GM10847 (cell line): Measurements from ENCODE around the gene MGMT.

ENCODE experiments used
- POLR2A ChIP-seq: IDR thresholded peaks from 2 replicates; pipeline ENCODE4 v1.6.1; 2011; ENCODE audit not compliant: insufficient read length; ENCODE audit errors: extremely low read depth

MGMT gene

DNA sequence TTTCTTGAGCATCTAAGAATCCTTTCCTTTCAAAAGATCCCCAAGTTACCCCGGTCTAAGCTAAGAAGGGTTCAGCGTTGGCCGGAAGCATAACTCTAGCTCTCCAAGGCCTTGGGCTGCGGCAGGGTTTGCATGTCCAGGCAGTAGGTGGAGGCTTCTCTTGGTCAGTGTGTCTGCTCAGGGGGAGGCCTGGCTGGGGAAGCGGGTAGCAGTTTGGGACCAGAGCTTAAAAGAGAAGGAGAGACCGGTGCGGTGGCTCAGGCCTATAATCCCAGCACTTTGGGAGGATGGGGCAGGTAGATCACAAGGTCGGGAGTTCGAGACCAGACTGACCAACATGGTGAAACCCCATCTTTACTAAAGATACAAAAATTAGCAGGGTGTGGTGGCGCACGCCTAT is 226.3 kb downstream of the MGMT start:
- no peak for TF ChIP-seq POLR2A

DNA sequence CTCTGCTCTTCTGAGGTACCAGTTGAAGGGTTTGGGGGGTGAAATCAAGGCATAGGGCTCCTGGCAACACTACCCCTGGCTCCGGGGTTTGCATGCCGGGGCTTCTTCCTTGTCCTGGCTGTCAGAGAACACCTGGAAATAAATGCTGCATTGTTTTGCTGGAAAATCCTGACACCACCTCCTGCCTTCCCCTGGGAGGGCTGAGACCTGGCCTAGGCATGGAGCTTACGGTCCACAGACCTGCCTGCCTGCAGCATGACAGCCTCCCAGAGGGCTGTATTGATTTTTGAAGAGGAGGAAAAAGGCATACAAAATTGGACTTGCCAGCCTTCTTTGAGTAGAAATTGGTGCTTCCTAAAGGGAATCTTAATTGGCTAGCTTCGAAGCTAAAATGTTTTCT is 227.1 kb downstream of the MGMT start:
- TF ChIP-seq POLR2A: no peak

DNA sequence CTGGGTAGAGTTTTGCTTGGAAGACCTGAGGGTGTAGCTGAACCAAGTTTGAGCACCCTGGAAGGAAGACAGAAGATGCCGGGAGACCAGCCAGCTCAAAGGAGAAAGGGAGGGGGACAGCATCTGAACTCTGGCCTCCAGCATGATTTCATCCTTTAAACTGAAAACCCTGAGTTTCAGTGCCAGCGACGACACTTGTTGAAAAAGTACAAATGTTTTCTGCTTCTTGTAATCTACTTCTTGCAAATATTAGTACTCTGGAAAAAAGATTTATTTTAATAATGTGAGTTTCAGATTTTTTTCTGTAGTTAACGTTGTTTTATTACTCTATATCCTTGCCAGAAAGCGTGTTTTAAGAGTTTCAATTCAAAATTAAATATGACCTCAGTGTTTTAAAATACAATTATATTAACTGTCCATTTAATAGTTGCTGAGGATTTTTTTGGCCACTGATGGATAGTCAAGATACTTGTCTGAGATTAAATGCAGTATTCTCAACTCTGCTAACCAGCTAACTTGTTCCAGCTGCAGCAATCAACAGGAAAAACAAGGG is 227.7 kb downstream of the MGMT start:
- TF ChIP-seq POLR2A: no peak

DNA sequence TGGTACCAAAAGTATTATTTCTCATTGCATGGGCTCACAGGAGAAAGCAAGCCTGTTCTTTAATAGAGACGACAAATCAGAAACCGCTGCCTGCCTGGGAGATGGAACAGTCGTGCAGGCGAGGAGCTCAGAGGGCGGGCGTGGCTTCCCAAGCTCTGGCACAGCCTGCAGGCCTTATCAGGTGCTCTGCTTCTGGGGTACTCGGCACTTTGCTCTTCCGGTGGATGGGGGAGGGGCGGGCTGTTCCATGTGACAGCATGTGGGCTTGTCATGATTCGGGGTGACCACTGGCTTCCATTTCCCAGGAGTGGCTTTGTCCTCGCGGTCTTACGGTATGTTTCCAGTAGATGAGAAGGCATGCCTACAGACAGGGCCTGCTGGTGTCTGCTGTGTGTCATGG is 228.6 kb downstream of the MGMT start:
- no peak for TF ChIP-seq POLR2A

DNA sequence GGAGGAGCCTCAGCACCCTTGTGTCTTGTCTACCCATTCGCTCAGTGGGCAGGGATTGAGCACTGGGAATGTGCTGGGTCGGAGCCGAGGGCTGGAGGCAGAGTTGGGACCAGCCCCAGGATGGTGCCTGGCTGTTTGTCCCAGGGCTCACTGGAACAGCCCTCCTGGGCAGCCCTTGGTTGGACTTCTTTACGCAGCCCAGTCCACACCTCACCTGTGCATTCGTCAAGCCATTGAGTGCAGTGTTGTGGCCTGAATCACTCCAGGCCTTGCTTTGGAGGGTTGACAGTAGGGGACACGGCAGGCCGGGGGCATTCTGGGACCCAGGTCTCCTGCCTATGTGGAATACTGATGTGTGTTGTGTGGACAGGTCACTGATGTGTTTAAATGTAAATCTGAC is 229.6 kb downstream of the MGMT start:
- TF ChIP-seq POLR2A: no peak

DNA sequence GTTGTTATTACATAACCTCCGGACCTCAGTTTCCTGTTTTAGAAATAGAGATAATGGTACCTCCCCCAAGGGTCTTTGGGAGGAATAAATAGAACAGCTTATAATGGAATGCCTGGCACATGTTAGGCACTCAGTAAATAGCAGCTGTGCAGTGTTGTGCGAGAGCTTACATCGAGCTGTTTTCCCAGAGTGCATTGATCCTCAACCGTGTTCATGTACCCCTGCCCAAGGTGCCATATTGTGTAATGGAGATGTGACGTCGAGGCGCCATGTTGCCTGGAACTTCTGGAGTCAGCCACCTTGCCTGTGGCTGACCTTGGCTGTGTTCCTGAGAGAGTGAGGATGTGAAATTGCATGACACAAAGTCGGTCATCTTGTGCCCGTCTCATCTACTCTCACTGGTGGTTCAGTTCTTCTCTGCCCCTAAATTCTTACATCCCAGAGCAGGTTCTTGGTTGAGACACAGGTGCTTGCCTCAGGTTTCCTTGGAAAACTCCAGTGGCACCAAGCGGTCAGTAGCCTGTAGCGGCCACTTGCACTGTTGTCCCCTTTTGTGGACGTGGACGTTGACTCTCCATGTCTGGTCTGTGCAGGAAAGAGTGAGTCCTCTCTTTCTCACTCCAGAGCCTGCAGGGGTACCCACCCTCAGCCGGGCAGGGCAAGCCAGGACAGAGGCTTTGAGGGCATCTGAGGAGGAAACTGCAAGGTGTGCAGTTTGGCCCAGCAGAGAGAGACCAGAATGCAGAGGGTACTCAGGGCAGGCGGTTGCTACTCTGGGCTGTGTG is 230.6 kb downstream of the MGMT start:
- no peak for TF ChIP-seq POLR2A

DNA sequence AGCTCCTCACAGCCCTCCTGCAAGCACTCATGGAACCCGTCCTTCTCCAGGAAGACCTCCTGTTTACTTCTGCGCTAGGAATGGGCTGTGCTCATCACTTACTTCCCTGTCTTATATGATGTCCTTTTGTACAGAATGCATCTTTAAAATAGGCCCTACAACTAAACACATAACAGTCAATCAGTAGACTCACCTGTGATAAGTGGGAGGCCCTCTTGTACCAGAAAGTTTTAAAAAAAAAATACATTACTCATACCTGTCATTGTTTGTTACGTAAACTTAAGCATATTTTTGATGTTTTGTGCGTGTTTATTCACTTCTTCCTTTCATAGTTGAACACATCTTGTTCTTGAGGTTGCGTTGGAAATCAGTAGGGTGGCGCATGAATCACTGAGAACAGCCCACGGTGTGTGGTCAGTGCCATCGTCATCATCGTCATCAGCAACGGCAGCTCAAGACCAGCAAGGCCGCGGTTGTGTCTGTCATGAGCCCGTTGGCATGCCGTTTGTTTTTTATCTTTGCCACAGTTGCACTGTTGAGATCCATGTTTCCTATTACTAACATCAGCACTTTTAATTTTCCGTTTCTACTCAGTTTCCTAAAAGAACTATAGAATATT is 232.8 kb downstream of the MGMT start:
- no peak for TF ChIP-seq POLR2A

DNA sequence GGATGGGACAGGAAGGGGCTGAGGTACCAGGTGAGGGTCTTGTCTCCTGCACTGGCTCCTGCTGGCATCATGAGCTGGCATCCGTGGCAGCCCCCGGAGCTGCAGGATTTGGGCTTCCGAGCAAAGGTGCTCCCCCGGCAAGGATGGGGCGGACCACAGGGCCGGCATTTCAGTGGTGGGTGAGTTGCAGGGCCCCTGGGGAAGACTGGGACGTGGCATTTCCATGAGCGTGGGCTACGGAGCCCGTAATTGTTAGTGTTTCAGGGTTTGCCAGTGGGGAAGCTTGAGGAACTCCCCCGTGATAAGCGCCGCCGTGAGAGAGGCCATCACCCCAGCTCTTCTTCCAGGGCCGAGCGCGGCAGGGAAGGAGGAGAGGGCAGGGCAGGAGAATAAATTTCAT is 235.6 kb downstream of the MGMT start:
- no peak for TF ChIP-seq POLR2A

DNA sequence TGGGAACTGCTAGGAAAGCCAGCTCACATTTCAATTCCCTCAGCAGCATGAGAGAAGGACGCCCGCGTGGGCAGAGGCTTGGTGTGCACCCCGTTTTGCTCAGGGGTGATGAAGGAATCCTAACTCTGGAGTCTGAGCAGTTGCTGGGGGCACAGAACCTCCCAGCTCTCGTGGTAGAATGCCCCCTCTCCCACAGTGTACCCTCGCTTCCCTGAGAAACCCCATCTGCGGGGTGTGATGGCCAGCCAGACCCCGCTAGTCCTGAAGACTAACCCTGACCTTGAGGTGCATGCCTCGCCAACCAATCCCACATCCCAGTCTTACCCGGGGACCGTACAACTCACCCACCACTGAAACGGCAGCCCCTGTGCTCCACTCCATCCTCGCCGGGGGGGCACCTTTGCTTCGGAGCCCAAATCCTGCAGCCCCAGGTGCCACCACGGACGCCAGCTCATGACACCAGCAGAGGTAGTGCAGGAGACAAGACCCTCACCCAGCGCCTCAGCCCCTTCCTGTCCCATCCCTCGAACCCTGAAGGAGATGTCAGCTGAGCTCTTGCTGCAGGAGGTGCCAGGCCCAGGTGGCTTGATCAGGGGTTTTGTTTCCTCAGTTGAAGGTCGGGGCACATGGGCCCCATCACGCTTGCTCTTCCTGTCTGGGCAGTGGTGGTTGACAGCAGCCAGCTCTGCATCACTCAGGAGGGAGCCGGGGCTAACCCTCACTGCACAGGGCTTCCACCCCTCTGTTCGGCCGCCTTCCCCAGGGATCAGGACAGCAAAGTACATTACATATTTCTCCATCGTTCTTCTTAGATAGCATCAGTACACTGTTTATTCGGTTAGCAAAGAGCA is 236.5 kb downstream of the MGMT start:
- no peak for TF ChIP-seq POLR2A

DNA sequence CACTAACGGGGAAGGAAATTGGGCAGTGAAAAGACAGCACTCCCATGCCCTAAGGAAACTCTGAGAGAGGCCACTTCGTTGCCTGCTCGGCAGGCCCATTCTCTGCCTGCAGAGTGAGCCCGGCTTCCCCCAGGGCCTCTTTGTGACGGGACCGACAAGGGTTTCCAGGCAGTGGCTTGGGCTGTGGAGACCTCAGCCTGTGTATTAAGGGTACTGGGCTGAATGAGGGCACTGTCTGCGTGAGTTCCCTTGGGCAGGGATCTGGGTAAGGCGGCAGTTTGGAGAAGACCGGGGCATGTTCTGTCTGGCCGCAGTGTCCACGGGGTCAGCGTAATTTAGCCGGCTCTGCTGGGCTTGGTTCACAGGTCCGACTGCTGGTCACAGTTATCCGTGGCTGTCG is 237.2 kb downstream of the MGMT start:
- no peak for TF ChIP-seq POLR2A

DNA sequence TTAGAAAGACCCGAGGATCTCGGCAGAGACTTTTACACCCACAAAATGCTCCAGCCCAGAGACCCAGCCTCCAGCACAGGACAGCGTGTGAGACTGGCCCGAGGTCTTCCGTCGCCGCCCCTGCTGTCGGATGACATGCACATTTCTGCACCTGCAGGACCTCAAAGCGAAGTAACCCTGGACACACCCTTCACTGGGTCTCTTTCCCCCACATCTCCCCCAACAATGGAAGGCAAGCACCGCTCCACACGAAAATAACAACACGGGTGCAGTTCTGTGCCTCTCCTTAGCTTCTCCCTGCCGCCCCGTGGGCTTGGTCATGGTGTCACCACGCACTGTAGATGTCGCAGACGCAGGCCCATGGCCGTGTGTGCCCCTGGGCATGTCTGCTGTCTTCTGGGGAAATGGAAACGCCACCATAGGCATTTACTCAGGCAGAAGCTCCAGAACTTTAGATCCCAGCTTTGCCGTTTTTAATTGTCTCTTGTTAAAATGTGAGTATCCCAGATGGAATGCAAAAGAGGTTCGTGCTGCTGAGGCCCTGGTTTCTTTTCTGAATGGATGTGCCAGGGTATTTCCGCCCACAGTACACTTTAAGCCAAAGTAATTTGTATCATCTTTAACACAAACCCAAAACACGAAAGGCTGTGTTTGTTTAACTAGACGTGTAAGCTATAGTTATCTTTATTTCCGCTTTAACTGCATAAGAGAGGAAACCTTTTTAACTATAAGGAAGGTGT is 237.9 kb downstream of the MGMT start:
- TF ChIP-seq POLR2A: no peak

DNA sequence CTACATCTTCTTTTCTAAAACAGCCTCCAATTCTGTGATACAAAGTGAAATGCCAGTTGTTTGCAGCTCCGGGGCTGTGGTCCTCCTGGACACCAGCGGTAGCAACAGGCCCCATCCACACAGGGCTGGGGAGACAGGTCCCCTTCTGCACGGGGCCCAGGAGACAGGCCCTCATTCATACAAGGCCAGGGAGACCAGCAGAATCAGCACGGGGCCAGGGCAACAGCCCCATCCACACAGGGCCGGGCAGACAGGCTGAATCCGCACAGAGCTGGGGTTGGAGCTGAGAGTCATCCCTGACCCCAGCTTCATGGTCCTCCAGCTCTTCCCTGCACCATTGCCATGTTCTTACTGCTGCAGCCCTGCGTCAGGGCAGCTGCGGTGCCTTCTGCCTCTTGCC is 238.6 kb downstream of the MGMT start:
- no peak for TF ChIP-seq POLR2A

DNA sequence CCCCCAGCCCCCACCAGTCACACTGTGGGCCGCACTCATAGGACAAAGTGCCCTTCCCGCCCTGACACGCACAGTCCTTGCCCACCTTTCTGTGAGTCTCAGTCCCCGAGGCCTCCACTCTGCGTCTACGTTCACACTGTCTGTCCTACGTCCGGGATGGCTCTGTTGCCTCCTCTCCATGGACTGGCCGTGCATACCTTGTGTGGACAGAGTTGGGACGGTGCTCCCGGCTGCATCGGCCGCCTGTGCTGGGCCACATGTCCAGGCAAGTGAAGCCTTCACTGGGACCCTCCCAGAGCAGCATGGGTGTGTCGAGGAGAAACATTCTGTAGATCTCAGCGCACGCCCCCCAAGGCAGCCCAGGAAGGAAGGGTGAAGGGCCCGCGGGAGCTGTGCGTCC is 239.0 kb downstream of the MGMT start:
- TF ChIP-seq POLR2A: no peak

DNA sequence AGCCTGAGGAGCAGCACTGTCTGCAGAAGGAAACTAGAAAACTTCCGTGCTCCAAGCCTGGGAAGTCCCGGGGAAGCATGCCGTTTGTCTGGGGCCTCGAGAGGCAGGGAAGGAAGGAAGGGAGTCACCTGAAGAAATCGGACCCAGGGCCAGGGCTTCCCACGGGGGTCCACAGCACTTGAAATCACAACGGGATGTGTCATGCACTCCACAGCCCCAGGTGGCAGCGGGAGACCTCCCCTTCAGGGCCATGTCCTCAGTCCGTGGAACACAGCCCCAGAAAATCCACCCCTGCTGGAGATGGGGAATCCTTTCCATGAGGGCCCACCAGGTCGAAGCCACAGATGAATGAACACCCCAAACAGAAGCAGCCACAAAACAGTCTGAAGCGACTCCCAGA is 239.5 kb downstream of the MGMT start:
- TF ChIP-seq POLR2A: no peak
